ENCODE data around the gene RPS18.

DNA sequence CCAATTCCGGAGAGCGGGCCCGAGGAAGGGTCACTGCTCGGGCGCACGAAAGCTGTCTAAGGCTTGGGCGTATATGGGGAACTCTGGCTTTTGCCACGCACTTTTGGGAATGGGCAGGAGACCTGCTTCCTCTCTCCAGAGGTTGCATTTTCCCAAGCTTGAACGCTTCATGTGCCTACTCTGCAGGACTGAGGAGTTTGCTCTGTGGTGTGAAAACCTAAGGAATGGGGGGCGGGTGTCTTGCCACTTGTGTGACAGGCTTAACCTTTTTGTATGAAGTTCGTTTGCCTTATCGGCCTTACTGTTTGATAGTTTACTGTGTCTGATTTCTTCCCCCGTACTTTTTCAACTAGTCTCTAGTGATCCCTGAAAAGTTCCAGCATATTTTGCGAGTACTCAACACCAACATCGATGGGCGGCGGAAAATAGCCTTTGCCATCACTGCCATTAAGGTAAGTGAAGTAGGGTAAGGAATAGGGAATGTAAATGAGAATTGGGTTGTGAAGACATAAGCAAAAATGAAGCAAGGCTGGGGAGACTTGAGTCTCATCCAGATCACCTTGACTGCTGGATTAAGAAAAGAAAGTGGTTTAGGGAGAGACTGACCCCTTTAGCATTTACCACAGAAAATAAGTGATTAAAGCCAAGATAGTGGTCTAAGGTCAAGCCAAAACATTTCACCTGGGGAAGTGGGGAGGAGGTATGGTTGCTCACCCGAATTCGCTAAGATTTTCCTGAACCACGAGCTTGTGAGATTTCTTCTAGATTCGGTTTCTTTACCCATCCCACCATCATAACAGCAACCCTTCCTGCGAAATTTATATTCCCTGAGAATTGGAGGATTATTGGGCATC, 627 bp downstream of the RPS18 start:
- TF ChIP-seq SP1 (IDR thresholded peaks at IDR 0.05) (no peak), FOXK2 (IDR thresholded peaks at IDR 0.05) (no peak), ZNF384 (IDR thresholded peaks at IDR 0.05) (no peak), BHLHE40 (IDR thresholded peaks at IDR 0.05; ENCODE audit: borderline replicate concordance) (no peak), FOXM1 (IDR thresholded peaks at IDR 0.05; ENCODE audit: borderline replicate concordance) (no peak), CTBP1 (IDR thresholded peaks at IDR 0.05; ENCODE audit: borderline replicate concordance) (no peak)
- TF ChIP-seq, protein P1, sequence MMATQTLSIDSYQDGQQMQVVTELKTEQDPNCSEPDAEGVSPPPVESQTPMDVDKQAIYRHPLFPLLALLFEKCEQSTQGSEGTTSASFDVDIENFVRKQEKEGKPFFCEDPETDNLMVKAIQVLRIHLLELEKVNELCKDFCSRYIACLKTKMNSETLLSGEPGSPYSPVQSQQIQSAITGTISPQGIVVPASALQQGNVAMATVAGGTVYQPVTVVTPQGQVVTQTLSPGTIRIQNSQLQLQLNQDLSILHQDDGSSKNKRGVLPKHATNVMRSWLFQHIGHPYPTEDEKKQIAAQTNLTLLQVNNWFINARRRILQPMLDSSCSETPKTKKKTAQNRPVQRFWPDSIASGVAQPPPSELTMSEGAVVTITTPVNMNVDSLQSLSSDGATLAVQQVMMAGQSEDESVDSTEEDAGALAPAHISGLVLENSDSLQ (IDR thresholded peaks at IDR 0.05) = no peak

All from HEK293T (cell line).